VCaP (cell line): ENCODE measurements around the gene DEFB131B.
"Not testable (repeated sequence)": the region's sequence is repeated elsewhere in the genome, so short reads cannot be mapped to it uniquely, and the experiment has no call there.

Experiments
- H3K27ac ChIP-seq: fragments of 450-650 bp; 2 replicates; pipeline ENCODE4 v1.5.1; 2017
- CTCF ChIP-seq: fragments of 450-650 bp; conservative IDR thresholded peaks from 2 replicates; pipeline ENCODE4 v1.5.1; 2017; ENCODE audit warnings: mild to moderate bottlenecking, moderate library complexity

The DEFB131B gene

GRCh38 chr11:71878059-71878458, at the start of gene DEFB131B:
Gene DEFB131B, plus strand, starts transcription at chr11:71878453. Its CDS starts 0 bp downstream, at chr11:71878453.
- H3K27ac ChIP-seq: not testable (repeated sequence)

- H3K27ac ChIP-seq: not testable (repeated sequence)
Measured at GRCh38 chr11:71829247-71829646, 49.0 kb upstream of the DEFB131B start.

- H3K27ac ChIP-seq: not testable (repeated sequence)
Measured at GRCh38 chr11:71829686-71830085, 48.6 kb upstream of the DEFB131B start.

- H3K27ac ChIP-seq: not testable (repeated sequence)
Measured at GRCh38 chr11:71832811-71833210, 45.4 kb upstream of the DEFB131B start, which contains the start of gene DEFB108B. Gene DEFB108B, plus strand, starts transcription at chr11:71833200. Its CDS starts 0 bp downstream, at chr11:71833200.

- H3K27ac ChIP-seq: not testable (repeated sequence)
Measured at GRCh38 chr11:71842720-71843119, 35.5 kb upstream of the DEFB131B start.

- H3K27ac ChIP-seq: not testable (repeated sequence)
Measured at GRCh38 chr11:71843355-71843754, 34.9 kb upstream of the DEFB131B start.

GRCh38 chr11:71843858-71844257, 34.4 kb upstream of the DEFB131B start:
- TF ChIP-seq CTCF: no peak
- no peak overlapping the region for H3K27ac ChIP-seq

- not testable (repeated sequence) for H3K27ac ChIP-seq
Measured at GRCh38 chr11:71853895-71854294, 24.4 kb upstream of the DEFB131B start.

- not testable (repeated sequence) for H3K27ac ChIP-seq
Measured at GRCh38 chr11:71855880-71856279, 22.4 kb upstream of the DEFB131B start.

- not testable (repeated sequence) for H3K27ac ChIP-seq
Measured at GRCh38 chr11:71860835-71861234, 17.4 kb upstream of the DEFB131B start.

GRCh38 chr11:71863978-71864627, 14.2 kb upstream of the DEFB131B start:
- peak; percentile 78 for TF ChIP-seq CTCF
- H3K27ac ChIP-seq: not testable (repeated sequence)

- H3K27ac ChIP-seq: not testable (repeated sequence)
Measured at GRCh38 chr11:71867209-71867608, 11.0 kb upstream of the DEFB131B start.

GRCh38 chr11:71869931-71870330, 8.3 kb upstream of the DEFB131B start:
- H3K27ac ChIP-seq: not testable (repeated sequence)

- not testable (repeated sequence) for H3K27ac ChIP-seq
Measured at GRCh38 chr11:71870661-71871060, 7.6 kb upstream of the DEFB131B start.

GRCh38 chr11:71876262-71876661, 2.0 kb upstream of the DEFB131B start:
- H3K27ac ChIP-seq: peak overlapping the region; percentile 28

GRCh38 chr11:71885806-71886205, 7.6 kb downstream of the DEFB131B start:
- H3K27ac ChIP-seq: not testable (repeated sequence)

GRCh38 chr11:71888335-71889010, 10.2 kb downstream of the DEFB131B start:
- not testable (repeated sequence) for H3K27ac ChIP-seq

GRCh38 chr11:71889181-71889872, 11.1 kb downstream of the DEFB131B start:
- not testable (repeated sequence) for H3K27ac ChIP-seq
